Measurements from ENCODE around the gene COQ5. TPM values are rescaled to one million over a fixed set of nuclear protein-coding genes. Genes with fewer than 3 reads are reported as not detected.
A peak's percentile ranks its signal among the peaks of the same experiment; 100 is the strongest.

Gene COQ5
- 10 to 100 TPM; 21.9 to 34.3 TPM for total RNA-seq

- no peaks in the 10 kb centered on the region for H3K27me3 ChIP-seq
- peak; percentile 93 for DNase-seq (ENCODE audit: low spot score)
- H3K27ac ChIP-seq, result peak within 1 kb of the TSS; percentile 94 to 96
Measured at GRCh38 chr12:120528861-120529525, at the start of gene COQ5. Gene COQ5 (minus strand): TSS chr12:120529158. CDS start chr12:120529141, 17 bp downstream.

DNA sequence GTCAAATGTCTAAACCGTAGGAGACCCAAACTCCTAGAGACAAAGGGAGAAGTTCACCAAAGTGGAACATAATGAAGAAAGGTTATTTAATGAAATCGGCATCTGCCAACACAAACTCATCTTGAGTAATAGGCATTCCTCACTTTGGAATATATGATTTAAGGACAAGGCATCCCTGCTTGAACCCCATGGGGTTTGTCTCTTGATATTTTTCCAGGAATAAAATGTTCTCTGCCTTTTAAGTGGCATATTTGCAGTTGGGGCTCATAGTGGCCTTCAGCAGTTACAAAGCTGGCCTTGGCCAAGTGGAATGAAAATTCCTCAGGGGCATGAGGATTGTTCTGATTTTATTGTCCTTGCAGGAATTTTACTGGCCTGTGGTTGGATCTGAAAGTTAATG lies 45.1 kb upstream of the COQ5 start:
- H3K27me3 ChIP-seq, result no peaks in the 10 kb centered on the region
- no peak for TF ChIP-seq CTCF (IDR thresholded peaks at IDR 0.05)
- no peak overlapping the region for H3K4me3 ChIP-seq
- H3K36me3 ChIP-seq, result peaks cover 99% of the 10 kb centered on the region
- H3K4me1 ChIP-seq, result peaks cover 0 to 23% of the 10 kb centered on the region in 2 donors
- H3K9me3 ChIP-seq, result no peaks in the 10 kb centered on the region
- DNase-seq (ENCODE audit: low spot score), result no peak
- peak overlapping the region; percentile 39 to 44 for H3K27ac ChIP-seq

More at GRCh38 chr12:120528861-120529525, at the start of gene COQ5:
- Histone ChIP-seq H3K4me3 (peak within 1 kb of the TSS; percentile 71 to 86), H3K4me1 (peaks cover 0 to 14% of the 10 kb centered on the region in 2 donors), H3K9me3 (no peaks in the 10 kb centered on the region), H3K36me3 (no peaks in the 10 kb centered on the region)
- TF ChIP-seq CTCF (IDR thresholded peaks at IDR 0.05), result no peak

DNA sequence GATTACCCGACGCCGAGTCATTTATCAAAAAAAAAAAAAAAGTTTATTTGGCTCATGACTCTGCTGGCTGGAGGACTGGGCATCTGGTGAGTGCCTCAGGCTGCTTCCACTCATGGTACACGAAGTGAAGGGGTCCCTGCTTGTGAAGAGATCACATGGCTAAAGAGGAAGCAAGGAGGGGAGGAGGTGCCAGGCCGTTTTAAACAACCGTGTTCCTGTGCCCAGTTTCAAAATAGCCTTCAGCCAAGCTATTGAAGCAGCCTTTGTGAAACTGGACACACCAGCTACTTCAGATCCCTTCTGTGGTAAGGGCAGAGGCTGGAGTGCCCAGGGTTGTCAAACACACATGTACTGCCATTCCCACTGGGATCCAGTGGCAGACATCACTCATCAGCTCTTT lies 44.6 kb upstream of the COQ5 start:
- Histone ChIP-seq H3K36me3 (peaks cover 100% of the 10 kb centered on the region), H3K4me1 (peaks cover 0 to 23% of the 10 kb centered on the region in 2 donors), H3K4me3 (no peak overlapping the region), H3K27ac (peak overlapping the region; percentile 39 to 44), H3K9me3 (no peaks in the 10 kb centered on the region), H3K27me3 (no peaks in the 10 kb centered on the region)
- no peak for TF ChIP-seq CTCF (IDR thresholded peaks at IDR 0.05)
- DNase-seq (ENCODE audit: low spot score), result no peak

DNA sequence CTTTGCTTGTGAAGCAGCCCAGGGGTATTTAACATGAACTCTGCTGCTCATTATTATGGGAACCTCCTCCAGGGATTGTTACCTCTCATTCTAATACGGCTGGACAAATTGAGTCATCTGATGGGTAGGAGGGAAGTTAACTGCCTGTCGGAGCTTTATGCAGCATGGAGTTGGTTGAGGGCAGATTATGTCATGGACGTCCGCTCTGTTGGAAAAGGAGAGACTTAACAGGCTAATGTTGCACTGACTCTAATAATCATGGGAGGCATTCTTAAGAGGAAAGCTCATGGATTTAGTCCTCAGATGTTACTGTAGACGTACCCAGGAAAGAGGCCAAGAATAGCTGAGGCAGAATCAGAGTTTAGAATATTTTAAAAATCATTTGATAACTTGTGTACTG lies 42.3 kb upstream of the COQ5 start:
- no peak for TF ChIP-seq CTCF (IDR thresholded peaks at IDR 0.05)
- Histone ChIP-seq H3K4me3 (no peak overlapping the region), H3K9me3 (no peaks in the 10 kb centered on the region), H3K36me3 (peaks cover 100% of the 10 kb centered on the region), H3K27ac (peak overlapping the region in 1 of 2 donors; percentile 36), H3K27me3 (no peaks in the 10 kb centered on the region), H3K4me1 (peaks cover 0 to 23% of the 10 kb centered on the region in 2 donors)
- DNase-seq (ENCODE audit: low spot score), result no peak

- peak overlapping the region; percentile 68 to 73 for H3K27ac ChIP-seq
- TF ChIP-seq CTCF (IDR thresholded peaks at IDR 0.05), result no peak
- no peaks in the 10 kb centered on the region for H3K27me3 ChIP-seq
- H3K4me1 ChIP-seq, result peaks cover 0 to 10% of the 10 kb centered on the region in 2 donors
- H3K36me3 ChIP-seq, result peaks cover 93% of the 10 kb centered on the region
- no peaks in the 10 kb centered on the region for H3K9me3 ChIP-seq
- no peak for DNase-seq (ENCODE audit: low spot score)
- H3K4me3 ChIP-seq, result no peak overlapping the region
Measured at GRCh38 chr12:120563495-120563894, 34.5 kb upstream of the COQ5 start.

DNA sequence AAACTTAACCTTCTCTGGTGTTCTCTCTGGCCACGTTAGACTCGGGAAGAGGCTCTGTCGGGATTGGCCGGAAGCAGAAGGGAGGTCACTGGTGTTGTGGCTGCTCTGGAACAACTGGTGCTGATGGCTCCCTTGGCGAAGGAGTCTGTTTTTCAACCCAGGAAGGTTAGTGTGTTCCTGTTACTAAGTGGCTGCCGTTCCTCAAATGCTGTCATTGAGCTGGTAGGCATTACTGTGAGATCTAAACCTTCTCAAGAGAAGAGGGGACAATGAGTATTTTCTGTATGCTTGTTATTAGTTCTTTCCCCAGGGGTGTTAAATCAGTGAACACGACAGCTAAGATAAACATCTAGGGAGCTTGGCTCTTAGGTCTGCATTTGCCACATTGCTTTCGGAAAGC lies 33.9 kb upstream of the COQ5 start:
- Histone ChIP-seq H3K4me1 (peaks cover 0 to 10% of the 10 kb centered on the region in 2 donors), H3K4me3 (no peak overlapping the region), H3K9me3 (no peaks in the 10 kb centered on the region), H3K27ac (peak overlapping the region; percentile 68 to 73), H3K36me3 (peaks cover 91% of the 10 kb centered on the region), H3K27me3 (no peaks in the 10 kb centered on the region)
- no peak for DNase-seq (ENCODE audit: low spot score)
- TF ChIP-seq CTCF (IDR thresholded peaks at IDR 0.05), result no peak
